Activated T-helper 1 cell treated with Interleukin-2 at 50 U/mL for 16 hours (primary cell): Measurements from ENCODE around the gene CIART.
"Not testable (repeated sequence)": the region's sequence is repeated elsewhere in the genome, so short reads cannot be mapped to it uniquely, and the experiment has no call there.

Experiments used
- DNase-seq: peaks from one replicate; pipeline ENCODE4 v3.0.0-alpha.2; 2020; ENCODE audit warnings: low read depth

CIART gene

GRCh38 chr1:150281758-150282557 is at the start of gene CIART:
CIART (plus strand) TSS chr1:150282554; CDS start chr1:150283268, 714 bp downstream.
- peak; percentile 66 for DNase-seq

GRCh38 chr1:150232921-150233320 is 49.4 kb upstream of the CIART start:
- not testable (repeated sequence) for DNase-seq

- no peak for DNase-seq
Observed at GRCh38 chr1:150233359-150234308, 48.7 kb upstream of the CIART start.

GRCh38 chr1:150234309-150234565 is 48.1 kb upstream of the CIART start:
- DNase-seq = no peak

- peak; percentile 75 for DNase-seq
Observed at GRCh38 chr1:150234566-150235293, 47.6 kb upstream of the CIART start.

- DNase-seq = no peak
Observed at GRCh38 chr1:150235294-150235851, 47.0 kb upstream of the CIART start.

- DNase-seq = peak; percentile 87
Observed at GRCh38 chr1:150235852-150236613, 46.3 kb upstream of the CIART start, which contains the start of gene ANP32E. ANP32E (minus strand) TSS chr1:150236112; CDS start chr1:150235786, 326 bp downstream.

GRCh38 chr1:150236614-150237100 is 45.7 kb upstream of the CIART start:
- no peak for DNase-seq

GRCh38 chr1:150237176-150237575 is 45.2 kb upstream of the CIART start:
- not testable (repeated sequence) for DNase-seq

- DNase-seq = no peak
Observed at GRCh38 chr1:150237746-150238145, 44.6 kb upstream of the CIART start.

GRCh38 chr1:150243003-150243402 is 39.4 kb upstream of the CIART start:
- DNase-seq = no peak

GRCh38 chr1:150249936-150250335 is 32.4 kb upstream of the CIART start:
- DNase-seq = no peak

GRCh38 chr1:150256198-150256553 is 26.2 kb upstream of the CIART start:
- no peak for DNase-seq

GRCh38 chr1:150256554-150257341 is 25.6 kb upstream of the CIART start:
- DNase-seq = no peak

- DNase-seq = no peak
Observed at GRCh38 chr1:150257624-150258585, 24.4 kb upstream of the CIART start, which contains the start of gene CA14. CA14 (plus strand) TSS chr1:150257774; CDS start chr1:150258129, 355 bp downstream.

GRCh38 chr1:150259217-150259616 is 23.1 kb upstream of the CIART start:
- DNase-seq = no peak

- no peak for DNase-seq
Observed at GRCh38 chr1:150259758-150260669, 22.3 kb upstream of the CIART start.

- no peak for DNase-seq
Observed at GRCh38 chr1:150261367-150261766, 21.0 kb upstream of the CIART start.
